ENCODE measurements around the gene ZNF420.

The ZNF420 gene

GRCh38 chr19:37127999-37128820 is 50.0 kb downstream of the ZNF420 start:
- DNase-seq (ENCODE audit: low read depth, low spot score): no peak
- no peak overlapping the region for H3K4me3 ChIP-seq (ENCODE audit: low read length)

DNA sequence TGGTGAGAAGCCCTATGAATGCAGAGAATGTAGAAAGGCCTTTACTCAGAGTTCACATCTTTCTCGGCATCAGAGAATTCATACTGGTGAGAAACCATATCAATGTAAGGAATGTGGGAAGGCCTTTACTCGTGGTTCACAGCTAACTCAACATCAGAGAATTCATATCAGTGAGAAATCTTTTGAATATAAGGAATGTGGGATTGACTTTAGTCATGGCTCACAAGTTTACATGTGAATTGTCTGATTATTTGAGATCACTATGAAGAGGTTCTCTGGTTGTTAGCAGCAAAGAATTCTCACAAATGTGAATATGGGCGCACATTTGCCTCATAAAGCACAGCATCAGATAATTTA is 50.6 kb downstream of the ZNF420 start:
- no peak overlapping the region for H3K4me3 ChIP-seq (ENCODE audit: low read length)
- DNase-seq (ENCODE audit: low read depth, low spot score): no peak

GRCh38 chr19:37136111-37136510 is 57.9 kb downstream of the ZNF420 start:
- no peak overlapping the region for H3K4me3 ChIP-seq (ENCODE audit: low read length)
- no peak for DNase-seq (ENCODE audit: low read depth, low spot score)

DNA sequence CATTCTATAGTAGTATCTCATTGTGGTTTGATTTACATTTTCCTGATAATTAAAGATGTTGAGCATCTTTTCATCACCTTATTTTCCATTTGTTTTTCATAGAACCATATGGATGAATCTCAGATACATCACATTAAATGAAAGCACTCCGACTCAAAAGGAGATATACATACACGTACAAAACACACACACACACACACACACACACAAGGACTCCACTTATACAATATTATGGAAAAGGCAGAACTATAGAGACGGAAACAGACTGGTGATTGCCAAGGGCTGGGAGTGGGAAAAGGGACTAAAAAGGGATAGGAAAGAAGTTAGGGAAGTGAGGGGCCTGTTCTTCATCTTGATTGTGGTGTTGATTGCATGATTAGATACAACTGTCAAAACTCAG is 70.0 kb downstream of the ZNF420 start:
- DNase-seq (ENCODE audit: low read depth, low spot score): no peak
- no peak overlapping the region for H3K4me3 ChIP-seq (ENCODE audit: low read length)

DNA sequence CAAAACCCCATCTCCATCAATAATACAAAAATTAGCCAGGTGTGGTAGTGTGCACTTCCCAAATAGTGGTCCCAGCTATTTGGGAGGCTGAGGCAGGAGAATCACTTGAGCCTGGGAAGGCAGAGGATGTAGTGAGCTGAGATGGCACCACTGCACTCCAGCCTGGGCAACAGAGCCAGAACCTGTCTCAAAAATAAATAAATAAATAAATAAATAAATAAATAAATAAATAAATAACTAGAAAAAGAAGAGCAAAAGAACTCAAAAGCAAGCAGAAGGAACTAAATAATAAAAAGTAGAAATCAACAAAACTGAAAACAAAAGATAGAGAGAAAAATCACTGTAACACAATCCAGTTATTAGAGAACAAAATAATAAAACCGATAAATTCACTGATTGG is 81.9 kb downstream of the ZNF420 start:
- no peak overlapping the region for H3K4me3 ChIP-seq (ENCODE audit: low read length)
- DNase-seq (ENCODE audit: low read depth, low spot score): no peak

DNA sequence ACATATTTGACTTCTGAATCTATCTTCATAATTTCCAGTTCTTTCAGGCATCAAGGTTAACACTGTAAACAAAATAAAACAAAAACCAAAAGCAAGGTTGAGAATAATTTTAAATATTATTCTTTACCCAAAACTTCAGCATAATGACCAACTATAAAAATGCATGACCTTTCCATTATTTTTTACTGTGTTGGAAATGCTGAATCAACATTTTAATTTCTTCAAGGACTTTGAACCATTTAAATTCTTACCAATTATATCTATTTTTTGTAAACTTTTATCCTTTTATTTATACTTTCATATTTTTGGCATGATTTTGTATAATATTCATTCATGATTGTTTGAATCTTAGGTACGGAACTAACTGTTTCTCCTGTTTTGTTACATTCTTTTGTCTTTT is 87.4 kb downstream of the ZNF420 start:
- H3K4me3 ChIP-seq (ENCODE audit: low read length): no peak overlapping the region

GRCh38 chr19:37172368-37173366 is 94.4 kb downstream of the ZNF420 start, which contains the start of gene ZNF585A:
TSS of gene ZNF585A (minus strand) at chr19:37172695. CDS start at chr19:37169910, 2,785 bp downstream.
- DNase-seq (ENCODE audit: low read depth, low spot score): no peak

More for the DNA sequence above, 87.4 kb downstream of the ZNF420 start:
- no peak for DNase-seq (ENCODE audit: low read depth, low spot score)

More at GRCh38 chr19:37172368-37173366, 94.4 kb downstream of the ZNF420 start, which contains the start of gene ZNF585A:
- no peak within 1 kb of the TSS for H3K4me3 ChIP-seq (ENCODE audit: low read length)
